Endothelial cell of umbilical vein (primary cell): ENCODE data around the gene MLYCD. TPM values are rescaled to one million over a fixed set of nuclear protein-coding genes. Genes with fewer than 3 reads are reported as not detected.

Source experiments
- BruUV-seq: library from RNA; stranded (reverse); fragments of 400-500 nt; replicated peaks from 2 replicates; lab custom pipeline; 2021; lab: Mats Ljungman, UMichigan
- CTCF ChIA-PET: fragments of 300-600, 350-600 bp; sonication (Branson Sonifier 250); formaldehyde crosslinking; loops from one replicate; lab custom pipeline; 2021; ENCODE audit warnings: antibody characterized with exemption, inconsistent platforms; lab: Charles Lee
- POLR2A ChIA-PET: fragments of 300-600, 350-600 bp; sonication (Branson Sonifier 250); formaldehyde crosslinking; loops from one replicate; lab custom pipeline; 2021; ENCODE audit warnings: antibody characterized with exemption, inconsistent platforms; lab: Charles Lee
- DNase-seq: peaks from one replicate; pipeline ENCODE4 v3.0.0-alpha.2; 2011; ENCODE audit warnings: low read depth, low spot score
- FAIRE-seq: peaks from 2 replicates; lab custom pipeline; 2011; peaks lifted over from hg19 to GRCh38; lab: Jason Lieb, UNC
- H2AFZ ChIP-seq: 2 replicates; pipeline ENCODE4 v1.6.0; 2012; ENCODE audit warnings: low read depth, low read length, control low read depth, inconsistent platforms
- H3K27ac ChIP-seq: 2 replicates; pipeline ENCODE4 v1.5.1; 2011; ENCODE audit warnings: low read depth, mild to moderate bottlenecking, control low read depth, low read length, moderate library complexity; ENCODE audit not compliant: insufficient read depth
- H3K27me3 ChIP-seq, 2 experiments: 2 replicates each; pipeline versions ENCODE4 v1.6.0 to v1.6.1; 2011; ENCODE audit warnings: low read length in 2 of 2, mixed read lengths in 1 of 2; ENCODE audit not compliant: control insufficient read depth in 2 of 2, insufficient read depth in 2 of 2
- H3K36me3 ChIP-seq, 2 experiments: 2 replicates in 1 of 2; 3 replicates in 1 of 2; pipeline ENCODE4 v1.5.1; 2011; ENCODE audit warnings: low read length in 2 of 2, mild to moderate bottlenecking in 1 of 2, moderate library complexity in 1 of 2; ENCODE audit not compliant: control insufficient read depth in 2 of 2, insufficient read depth in 2 of 2; ENCODE audit errors: extremely low read depth in 1 of 2
- H3K4me1 ChIP-seq: 3 replicates; pipeline ENCODE4 v1.5.1; 2011; ENCODE audit warnings: mild to moderate bottlenecking, low read length; ENCODE audit not compliant: control insufficient read depth, insufficient read depth; ENCODE audit errors: extremely low read depth
- H3K4me2 ChIP-seq: 2 replicates; pipeline ENCODE4 v1.6.1; 2011; ENCODE audit warnings: low read length, control low read depth, mixed read lengths; ENCODE audit not compliant: insufficient read depth
- H3K4me3 ChIP-seq, 3 experiments: fragments of 200-600 bp in 1 of 3; sonication (generic), shearing (Covaris generic) in 1 of 3; replicated peaks in 1 of 3; 2 replicates each; pipeline ENCODE4 v1.5.1; 2011 to 2016; ENCODE audit warnings: control low read depth in 3 of 3, low read length in 3 of 3, mild to moderate bottlenecking in 2 of 3, inconsistent platforms in 1 of 3, low read depth in 1 of 3, moderate library complexity in 1 of 3; ENCODE audit not compliant: insufficient read depth in 1 of 3
- H3K79me2 ChIP-seq: 2 replicates; pipeline ENCODE4 v1.6.0; 2012; ENCODE audit warnings: low read length, inconsistent platforms; ENCODE audit not compliant: control insufficient read depth, insufficient read depth
- H3K9ac ChIP-seq: replicated peaks from 2 replicates; pipeline ENCODE3; 2011; ENCODE audit warnings: low read length, control low read depth; ENCODE audit not compliant: insufficient read depth; ENCODE audit errors: extremely low read depth
- H3K9me1 ChIP-seq: replicated peaks from 3 replicates; pipeline ENCODE4 v1.6.0; 2011; ENCODE audit warnings: mild to moderate bottlenecking, low read length; ENCODE audit not compliant: control insufficient read depth, insufficient read depth; ENCODE audit errors: extremely low read depth
- H3K9me3 ChIP-seq: replicated peaks from 2 replicates; pipeline ENCODE4 v1.5.1; 2012; ENCODE audit warnings: low read length, inconsistent platforms; ENCODE audit not compliant: control insufficient read depth, insufficient read depth
- H4K20me1 ChIP-seq: replicated peaks from 2 replicates; pipeline ENCODE3; 2011; ENCODE audit warnings: mild to moderate bottlenecking, low read length; ENCODE audit not compliant: control insufficient read depth, insufficient read depth; ENCODE audit errors: extremely low read depth
- EZH2 ChIP-seq: IDR thresholded peaks from 2 replicates; pipeline ENCODE4 v1.6.1; 2012; ENCODE audit warnings: borderline replicate concordance, low read depth, mild to moderate bottlenecking, moderate library complexity, low read length, inconsistent platforms; ENCODE audit not compliant: severe bottlenecking
- FOS ChIP-seq: IDR thresholded peaks from 2 replicates; pipeline ENCODE4 v1.6.1; 2011; ENCODE audit warnings: mild to moderate bottlenecking, low read length, moderate library complexity, borderline replicate concordance; ENCODE audit not compliant: insufficient read depth
- GATA2 ChIP-seq: IDR thresholded peaks from 2 replicates; pipeline ENCODE4 v1.7.0; 2011; ENCODE audit warnings: low read depth, mild to moderate bottlenecking, moderate library complexity, mixed read lengths, low read length; ENCODE audit not compliant: insufficient read length, insufficient read depth
- MYC ChIP-seq: IDR thresholded peaks from one replicate; pipeline ENCODE4 v1.6.1; 2011; ENCODE audit warnings: mild to moderate bottlenecking, low read depth, low read length
- POLR2A ChIP-seq: IDR thresholded peaks from 2 replicates; pipeline ENCODE4 v1.6.1; 2012; ENCODE audit warnings: low read depth, mild to moderate bottlenecking, control low read depth, low read length
- POLR2AphosphoS5 ChIP-seq: IDR thresholded peaks from 2 replicates; pipeline ENCODE4 v1.6.1; 2012; ENCODE audit warnings: low read depth, mild to moderate bottlenecking, control low read depth, low read length, moderate library complexity; ENCODE audit not compliant: insufficient read depth
- dilution Hi-C: fragments of 300-500 bp; cut with MboI; formaldehyde crosslinking; loops from one replicate; pipeline ENCODE4 v1.15.0; 2019; ENCODE audit warnings: low sequenced_read_pairs; ENCODE audit not compliant: extremely low pct_ligation_motif_present
- intact Hi-C: fragments of 100-400 bp; cut with micrococcal nuclease; formaldehyde crosslinking; loops from one replicate; pipeline ENCODE4 v1.10.0; 2022
- polyA plus RNA-seq, 4 experiments: library from polyadenylated mRNA; depleted of rRNA in 3 of 4; stranded (reverse) in 3 of 4; unstranded in 1 of 4; fragments of >200 nt; gene quantifications; 2 replicates each; pipeline versions ENCODE4 v1.2.1 to v1.2.3, GENCODE V29; 2011 to 2012; ENCODE audit warnings: missing spikeins in 1 of 4
- total RNA-seq: library from RNA; stranded (reverse); gene quantifications from 2 replicates; pipeline ENCODE4 v1.2.3, GENCODE V29; 2021
- TF ChIP-seq, protein P1 (sequence below), 2 donors: IDR thresholded peaks; 1 replicate in 1 of 2; 2 replicates in 1 of 2; pipeline ENCODE4 v1.5.1; 2011; ENCODE audit warnings: low read length in 2 of 2, mild to moderate bottlenecking in 2 of 2, moderate library complexity in 2 of 2, control low read depth in 1 of 2, inconsistent platforms in 1 of 2, low read depth in 1 of 2; ENCODE audit not compliant: insufficient read depth in 1 of 2; ENCODE audit errors: extremely low read depth in 1 of 2
- TF ChIP-seq, protein P2 (sequence below): IDR thresholded peaks from 2 replicates; pipeline ENCODE4 v1.6.1; 2011; ENCODE audit not compliant: insufficient read depth, insufficient read length

The MLYCD gene
- total and polyA plus RNA-seq, 2 donors (not counting 3 experiments of a cell fraction or from before 2014, with no cell fraction given) = 2.0 to 3.4 TPM

DNA sequence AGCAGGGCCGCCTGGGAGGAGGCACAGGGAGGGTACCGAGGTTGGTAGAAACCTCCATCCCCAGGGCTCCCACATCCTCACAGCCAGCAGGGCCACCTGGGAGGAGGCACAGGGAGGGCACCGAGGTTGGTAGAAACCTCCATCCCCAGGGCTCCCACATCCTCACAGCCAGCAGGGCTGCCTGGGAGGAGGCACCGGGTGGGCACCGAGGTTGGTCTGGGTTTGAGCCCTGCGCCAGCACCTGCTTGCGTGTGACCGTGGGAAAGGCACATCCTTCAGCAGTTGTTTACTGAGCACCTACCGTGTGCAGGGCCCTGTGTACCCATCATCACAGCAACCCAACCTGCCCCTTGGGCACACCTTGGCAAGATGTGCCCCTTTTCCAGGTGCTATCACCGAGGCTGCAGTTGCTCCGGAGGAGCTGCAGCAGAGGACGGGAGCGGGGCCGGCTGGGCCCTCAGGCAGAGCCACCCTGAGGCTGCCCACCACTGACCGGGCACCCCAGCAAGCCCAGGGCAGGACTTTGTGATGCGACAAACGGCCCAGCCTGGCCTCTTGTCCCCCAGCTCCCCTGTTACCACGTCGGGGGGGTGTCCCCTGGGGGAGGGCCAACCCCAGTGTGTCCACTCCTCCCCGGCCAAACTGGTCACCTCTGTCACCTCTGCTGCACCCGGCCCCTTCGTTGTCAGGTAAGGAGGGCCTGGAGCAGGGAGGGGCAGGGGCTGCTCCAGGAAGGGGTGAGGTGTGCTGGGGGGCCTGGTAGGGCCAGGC is 32.0 kb downstream of the MLYCD start:
- ChIA-PET POLR2A (no interaction called here), CTCF (interaction anchor here (1.5 kb wide), 1 partner anchor 8 kb away, joined by 4 read pairs; no protein-coding TSS in a partner anchor)
- Histone ChIP-seq H4K20me1 (no peaks in the 10 kb centered on the region), H3K9me3 (no peaks in the 10 kb centered on the region), H3K36me3 (no peaks in the 10 kb centered on the region), H2AFZ (no peak overlapping the region), H3K27me3 (no peaks in the 10 kb centered on the region), H3K27ac (no peak overlapping the region), H3K9me1 (no peaks in the 10 kb centered on the region), H3K79me2 (no peaks in the 10 kb centered on the region), H3K9ac (no peak overlapping the region), H3K4me1 (peaks cover 3% of the 10 kb centered on the region), H3K4me3 (no peak overlapping the region), H3K4me2 (no peak overlapping the region)
- no peak for FAIRE-seq
- no peak for TF ChIP-seq MYC
- no peak for TF ChIP-seq FOS
- TF ChIP-seq, protein P1, sequence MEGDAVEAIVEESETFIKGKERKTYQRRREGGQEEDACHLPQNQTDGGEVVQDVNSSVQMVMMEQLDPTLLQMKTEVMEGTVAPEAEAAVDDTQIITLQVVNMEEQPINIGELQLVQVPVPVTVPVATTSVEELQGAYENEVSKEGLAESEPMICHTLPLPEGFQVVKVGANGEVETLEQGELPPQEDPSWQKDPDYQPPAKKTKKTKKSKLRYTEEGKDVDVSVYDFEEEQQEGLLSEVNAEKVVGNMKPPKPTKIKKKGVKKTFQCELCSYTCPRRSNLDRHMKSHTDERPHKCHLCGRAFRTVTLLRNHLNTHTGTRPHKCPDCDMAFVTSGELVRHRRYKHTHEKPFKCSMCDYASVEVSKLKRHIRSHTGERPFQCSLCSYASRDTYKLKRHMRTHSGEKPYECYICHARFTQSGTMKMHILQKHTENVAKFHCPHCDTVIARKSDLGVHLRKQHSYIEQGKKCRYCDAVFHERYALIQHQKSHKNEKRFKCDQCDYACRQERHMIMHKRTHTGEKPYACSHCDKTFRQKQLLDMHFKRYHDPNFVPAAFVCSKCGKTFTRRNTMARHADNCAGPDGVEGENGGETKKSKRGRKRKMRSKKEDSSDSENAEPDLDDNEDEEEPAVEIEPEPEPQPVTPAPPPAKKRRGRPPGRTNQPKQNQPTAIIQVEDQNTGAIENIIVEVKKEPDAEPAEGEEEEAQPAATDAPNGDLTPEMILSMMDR (IDR thresholded peaks at IDR 0.05; ENCODE audit: extremely low read depth in 1 of 2, insufficient read depth in 1 of 2, low read depth in 1 of 2, low read length in 2 of 2) = no peak
- TF ChIP-seq POLR2AphosphoS5 = no peak
- TF ChIP-seq POLR2A = no peak
- TF ChIP-seq, protein P2, sequence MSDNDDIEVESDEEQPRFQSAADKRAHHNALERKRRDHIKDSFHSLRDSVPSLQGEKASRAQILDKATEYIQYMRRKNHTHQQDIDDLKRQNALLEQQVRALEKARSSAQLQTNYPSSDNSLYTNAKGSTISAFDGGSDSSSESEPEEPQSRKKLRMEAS = no peak
- TF ChIP-seq GATA2 = no peak
- TF ChIP-seq EZH2 = no peak
- no TSS peak for BruUV-seq
- intact Hi-C loops (no loop called here), dilution Hi-C loops (no loop called here)
- no peak for DNase-seq
